Activated T-helper 9 cell treated with anti-CD3 and anti-CD28 coated beads, Interleukin-2, amount 50 U/mL, for 16 hours (primary cell): ENCODE measurements around the gene ZNRF2.

Experiments used
- DNase-seq: peaks from one replicate; pipeline ENCODE4 v3.0.0-alpha.2; 2020; ENCODE audit warnings: low read depth

The ZNRF2 gene

GRCh38 chr7:30412782-30413504 is 128.5 kb downstream of the ZNRF2 start:
- DNase-seq, result no peak

- DNase-seq, result no peak
Measured at GRCh38 chr7:30413864-30414263, 129.5 kb downstream of the ZNRF2 start.
